Esophagus squamous epithelium (tissue), 4 donors: ENCODE data around the gene IBTK.

ENCODE experiments used
- POLR2A ChIP-seq, 4 donors: fragments of 450-650 bp; IDR thresholded peaks; one replicate each; pipeline ENCODE4 v1.6.1; 2017; ENCODE audit warnings: antibody characterized with exemption in 4 of 4, mild to moderate bottlenecking in 4 of 4, moderate library complexity in 3 of 4
- TF ChIP-seq, protein P1 (sequence below), 6 experiments: fragments of 450-650 bp in 4 of 6; fragments of 200-600 bp in 2 of 6; sonication (generic) in 2 of 6; IDR thresholded peaks; one replicate each; pipeline ENCODE4 v1.5.1; 2016 to 2019; ENCODE audit warnings: antibody characterized with exemption in 6 of 6, mild to moderate bottlenecking in 4 of 6, moderate library complexity in 4 of 6

GRCh38 chr6:82263916-82264315, 16.4 kb upstream of the IBTK start:
- TF ChIP-seq, protein P1, sequence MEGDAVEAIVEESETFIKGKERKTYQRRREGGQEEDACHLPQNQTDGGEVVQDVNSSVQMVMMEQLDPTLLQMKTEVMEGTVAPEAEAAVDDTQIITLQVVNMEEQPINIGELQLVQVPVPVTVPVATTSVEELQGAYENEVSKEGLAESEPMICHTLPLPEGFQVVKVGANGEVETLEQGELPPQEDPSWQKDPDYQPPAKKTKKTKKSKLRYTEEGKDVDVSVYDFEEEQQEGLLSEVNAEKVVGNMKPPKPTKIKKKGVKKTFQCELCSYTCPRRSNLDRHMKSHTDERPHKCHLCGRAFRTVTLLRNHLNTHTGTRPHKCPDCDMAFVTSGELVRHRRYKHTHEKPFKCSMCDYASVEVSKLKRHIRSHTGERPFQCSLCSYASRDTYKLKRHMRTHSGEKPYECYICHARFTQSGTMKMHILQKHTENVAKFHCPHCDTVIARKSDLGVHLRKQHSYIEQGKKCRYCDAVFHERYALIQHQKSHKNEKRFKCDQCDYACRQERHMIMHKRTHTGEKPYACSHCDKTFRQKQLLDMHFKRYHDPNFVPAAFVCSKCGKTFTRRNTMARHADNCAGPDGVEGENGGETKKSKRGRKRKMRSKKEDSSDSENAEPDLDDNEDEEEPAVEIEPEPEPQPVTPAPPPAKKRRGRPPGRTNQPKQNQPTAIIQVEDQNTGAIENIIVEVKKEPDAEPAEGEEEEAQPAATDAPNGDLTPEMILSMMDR (IDR thresholded peaks at IDR 0.05): no peak
- no peak for TF ChIP-seq POLR2A (IDR thresholded peaks at IDR 0.05)
